Activated naive CD4-positive, alpha-beta T cell treated with anti-CD3 and anti-CD28 coated beads for 36 hours (primary cell): Measurements from ENCODE around the gene UTS2B. TPM values are rescaled to one million over a fixed set of nuclear protein-coding genes. Genes with fewer than 3 reads are reported as not detected.

Experiments
- CTCF ChIA-PET: fragments of 350-600 bp; sonication (Branson Sonifier 250); formaldehyde crosslinking; loops from one replicate; lab custom pipeline; 2021; ENCODE audit warnings: antibody characterized with exemption; lab: Charles Lee
- DNase-seq: peaks from one replicate; pipeline ENCODE4 v3.0.0-alpha.2; 2020
- H3K27ac Mint-ChIP-seq: one replicate; pipeline ENCODE4 v1.8.0; 2021; ENCODE audit warnings: mild to moderate bottlenecking, mixed read lengths
- H3K27me3 Mint-ChIP-seq: one replicate; pipeline ENCODE4 v1.8.0; 2021; ENCODE audit warnings: low read depth, mixed read lengths
- H3K36me3 Mint-ChIP-seq: one replicate; pipeline ENCODE4 v1.8.0; 2021; ENCODE audit warnings: low read depth, mixed read lengths
- H3K4me1 Mint-ChIP-seq: one replicate; pipeline ENCODE4 v1.8.0; 2021; ENCODE audit warnings: low read depth, mixed read lengths
- H3K4me3 Mint-ChIP-seq: one replicate; pipeline ENCODE4 v1.8.0; 2021; ENCODE audit warnings: mild to moderate bottlenecking, moderate library complexity, mixed read lengths
- H3K9me3 Mint-ChIP-seq: one replicate; pipeline ENCODE4 v1.8.0; 2021; ENCODE audit warnings: mixed read lengths
- intact Hi-C: fragments of 100-400 bp; cut with micrococcal nuclease; formaldehyde crosslinking; loops from one replicate; pipeline ENCODE4 v1.15.1; 2023
- total RNA-seq, 2 experiments: library from RNA; stranded (reverse); gene quantifications; one replicate each; pipeline ENCODE4 v1.2.3, GENCODE V29; 2021

UTS2B gene
- total RNA-seq, 2 experiments from 2014 or later, result not detected

DNA sequence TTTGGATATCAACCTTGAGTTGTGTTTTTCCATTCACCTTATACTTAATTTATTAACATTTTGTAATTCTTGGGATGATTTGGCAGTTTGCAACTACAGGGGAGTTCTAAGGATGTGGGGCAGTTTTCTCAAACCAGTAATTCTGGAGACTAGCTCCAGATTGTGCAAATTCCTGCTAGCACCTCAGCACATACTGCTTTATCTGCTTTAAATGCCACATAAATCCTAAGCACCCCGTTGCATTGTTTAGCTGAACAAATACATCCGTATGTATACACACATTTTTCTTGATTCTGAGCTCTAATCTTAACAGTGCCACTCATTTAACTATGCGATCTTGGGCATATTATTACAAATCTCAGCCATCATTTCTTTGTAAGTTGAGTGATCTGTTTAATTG lies 16.9 kb upstream of the UTS2B start:
- H3K36me3 Mint-ChIP-seq, result no peaks in the 10 kb centered on the region
- CTCF ChIA-PET, result no interaction called here
- H3K9me3 Mint-ChIP-seq, result peaks cover 4% of the 10 kb centered on the region
- no peak overlapping the region for H3K27ac Mint-ChIP-seq
- H3K4me1 Mint-ChIP-seq, result no peaks in the 10 kb centered on the region
- no peak overlapping the region for H3K4me3 Mint-ChIP-seq
- DNase-seq, result no peak
- no peaks in the 10 kb centered on the region for H3K27me3 Mint-ChIP-seq
- intact Hi-C loops, result no loop called here

DNA sequence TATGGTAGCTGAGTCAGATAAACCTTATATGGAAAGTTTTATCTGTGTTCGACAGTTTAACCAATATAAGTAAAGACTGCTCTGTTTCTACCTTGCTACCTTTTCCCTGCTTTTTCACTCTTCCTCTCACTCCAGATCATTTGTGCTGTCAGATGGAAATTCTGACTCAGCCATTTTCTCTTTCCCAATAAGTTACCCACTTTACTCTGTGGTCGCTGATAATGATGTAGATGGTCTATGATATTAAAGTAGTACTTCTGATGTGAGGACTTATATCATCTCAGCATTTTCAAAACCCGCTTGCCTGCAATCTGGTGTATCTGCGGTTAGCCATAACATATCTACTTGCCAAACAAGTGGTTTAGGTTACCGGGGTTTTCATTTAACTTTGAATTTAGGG lies 15.0 kb upstream of the UTS2B start:
- H3K36me3 Mint-ChIP-seq, result no peaks in the 10 kb centered on the region
- H3K9me3 Mint-ChIP-seq, result peaks cover 4% of the 10 kb centered on the region
- no peak overlapping the region for H3K27ac Mint-ChIP-seq
- no peak overlapping the region for H3K4me3 Mint-ChIP-seq
- CTCF ChIA-PET, result no interaction called here
- DNase-seq, result no peak
- no peaks in the 10 kb centered on the region for H3K27me3 Mint-ChIP-seq
- no peaks in the 10 kb centered on the region for H3K4me1 Mint-ChIP-seq
- intact Hi-C loops, result no loop called here

DNA sequence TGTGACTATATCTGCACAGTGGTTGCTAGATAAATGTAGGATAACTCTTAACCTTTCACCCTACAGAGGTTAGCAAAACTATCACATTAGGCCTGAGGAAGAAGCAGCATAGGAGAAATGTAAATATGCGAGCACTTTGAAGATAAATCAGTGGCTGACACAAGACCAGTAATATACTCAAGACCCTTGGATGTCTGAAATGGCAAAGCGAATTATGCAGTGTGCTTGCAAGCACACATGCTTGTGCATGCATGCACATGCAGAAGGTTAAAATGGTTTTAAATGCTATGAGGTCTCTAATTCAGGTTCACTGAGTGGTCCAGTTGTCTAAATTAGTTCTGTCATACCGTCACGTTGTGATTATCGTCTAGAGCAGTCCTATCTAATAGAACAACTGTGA lies 13.6 kb upstream of the UTS2B start:
- Mint-ChIP-seq H3K27ac (no peak overlapping the region), H3K4me1 (no peaks in the 10 kb centered on the region), H3K4me3 (no peak overlapping the region), H3K36me3 (no peaks in the 10 kb centered on the region), H3K9me3 (peaks cover 4% of the 10 kb centered on the region), H3K27me3 (no peaks in the 10 kb centered on the region)
- DNase-seq, result no peak
- intact Hi-C loops, result loop anchor here (2.0 kb wide), 1 partner anchor 13 kb away; no protein-coding TSS in a partner anchor
- CTCF ChIA-PET, result no interaction called here

DNA sequence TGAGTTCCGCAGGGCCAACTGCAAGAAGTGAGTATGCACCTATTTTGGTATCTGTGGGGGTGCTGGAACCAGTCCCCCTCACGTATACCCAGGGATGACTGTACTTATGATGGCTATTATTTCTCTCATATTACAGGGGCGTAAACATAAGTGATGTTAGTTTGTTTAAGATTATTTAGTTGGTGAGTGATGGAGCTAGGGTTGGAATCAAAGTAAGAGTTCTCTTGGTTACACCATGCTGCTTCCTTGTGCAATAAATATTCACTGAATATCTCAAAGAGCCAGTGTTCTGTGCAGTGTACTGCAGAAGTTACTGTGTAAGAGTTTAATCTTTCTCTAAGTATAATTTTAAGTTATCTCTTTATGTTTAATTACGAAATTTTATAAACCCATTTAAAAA lies 12.8 kb upstream of the UTS2B start:
- CTCF ChIA-PET, result no interaction called here
- peaks cover 4% of the 10 kb centered on the region for H3K9me3 Mint-ChIP-seq

DNA sequence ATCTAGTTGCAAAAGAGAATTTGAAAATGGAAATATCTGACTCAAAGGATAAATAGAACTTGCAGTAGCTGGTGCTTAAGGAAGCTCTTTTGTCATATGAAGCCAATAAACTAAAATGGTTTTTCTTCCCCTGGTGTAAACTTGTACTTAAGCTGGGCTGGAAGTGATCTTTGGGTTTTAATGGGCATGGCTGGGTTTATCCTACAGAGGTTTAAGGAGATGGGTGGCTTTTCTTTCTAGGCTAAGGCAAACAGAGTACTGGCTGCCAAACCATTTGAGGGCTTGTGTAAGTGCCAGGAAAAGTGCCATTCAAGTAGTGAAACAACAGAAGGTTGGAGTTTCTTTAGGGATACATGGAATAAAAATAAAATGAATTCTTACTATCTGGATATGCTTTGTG lies 12.1 kb upstream of the UTS2B start:
- intact Hi-C loops, result loop anchor here (2.0 kb wide), 1 partner anchor 14 kb away; no protein-coding TSS in a partner anchor
- H3K4me1 Mint-ChIP-seq, result peaks cover 4% of the 10 kb centered on the region
- no peak overlapping the region for H3K4me3 Mint-ChIP-seq
- H3K27ac Mint-ChIP-seq, result no peak overlapping the region
- DNase-seq, result no peak
- no peaks in the 10 kb centered on the region for H3K36me3 Mint-ChIP-seq
- CTCF ChIA-PET, result no interaction called here
- H3K9me3 Mint-ChIP-seq, result peaks cover 4% of the 10 kb centered on the region
- H3K27me3 Mint-ChIP-seq, result no peaks in the 10 kb centered on the region

More for the DNA sequence above, 12.8 kb upstream of the UTS2B start:
- peaks cover 2% of the 10 kb centered on the region for H3K4me1 Mint-ChIP-seq
- no peaks in the 10 kb centered on the region for H3K27me3 Mint-ChIP-seq
- DNase-seq, result no peak
- H3K36me3 Mint-ChIP-seq, result no peaks in the 10 kb centered on the region
- no peak overlapping the region for H3K4me3 Mint-ChIP-seq
- no peak overlapping the region for H3K27ac Mint-ChIP-seq
- intact Hi-C loops, result loop anchor here (2.0 kb wide), 1 partner anchor 14 kb away; no protein-coding TSS in a partner anchor

DNA sequence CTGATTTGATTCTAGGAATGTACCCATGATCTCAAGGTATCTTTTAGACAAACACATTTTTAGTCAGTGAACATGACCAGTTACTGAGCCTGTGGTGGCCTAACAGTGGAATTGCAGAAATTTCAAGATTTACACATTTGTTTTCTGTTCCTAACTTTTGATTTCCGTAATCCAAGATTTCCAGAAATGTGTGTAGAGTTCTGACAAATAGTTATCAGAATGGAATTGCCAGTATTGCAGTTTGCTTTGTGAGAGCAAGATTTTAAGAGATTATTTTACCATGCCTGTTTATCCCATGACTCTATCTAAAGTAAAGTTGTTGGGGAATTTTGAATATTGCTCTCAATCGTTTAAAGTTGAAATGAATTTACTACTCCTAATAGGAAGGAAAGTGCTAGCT lies 11.7 kb upstream of the UTS2B start:
- intact Hi-C loops, result loop anchor here (2.0 kb wide), 1 partner anchor 15 kb away; no protein-coding TSS in a partner anchor
- CTCF ChIA-PET, result no interaction called here
- Mint-ChIP-seq H3K4me3 (no peak overlapping the region), H3K36me3 (no peaks in the 10 kb centered on the region), H3K9me3 (peaks cover 4% of the 10 kb centered on the region), H3K27ac (no peak overlapping the region), H3K27me3 (no peaks in the 10 kb centered on the region), H3K4me1 (peaks cover 4% of the 10 kb centered on the region)
- no peak for DNase-seq

DNA sequence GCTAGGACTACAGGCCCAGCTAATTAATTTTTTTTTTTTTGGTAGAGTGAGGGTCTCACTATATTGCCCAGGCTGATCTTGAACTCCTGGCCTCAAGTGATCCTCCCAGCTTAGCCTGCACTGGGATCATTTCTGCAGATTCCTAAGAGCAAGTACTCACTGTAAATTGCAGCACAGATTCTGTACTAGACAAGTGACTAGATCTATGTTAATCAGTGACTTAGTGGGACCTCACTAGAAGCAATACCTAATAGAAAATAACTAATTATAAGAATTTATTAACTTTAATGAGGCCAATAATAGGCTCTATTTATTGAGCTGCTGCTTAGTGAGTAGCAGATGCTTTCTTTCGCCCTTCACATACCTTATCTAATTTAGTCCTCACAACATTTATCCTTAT lies 10.6 kb upstream of the UTS2B start:
- intact Hi-C loops, result no loop called here
- Mint-ChIP-seq H3K27ac (no peak overlapping the region), H3K36me3 (no peaks in the 10 kb centered on the region), H3K27me3 (no peaks in the 10 kb centered on the region), H3K4me1 (peaks cover 4% of the 10 kb centered on the region), H3K4me3 (no peak overlapping the region), H3K9me3 (peaks cover 4% of the 10 kb centered on the region)
- DNase-seq, result no peak
- CTCF ChIA-PET, result no interaction called here

DNA sequence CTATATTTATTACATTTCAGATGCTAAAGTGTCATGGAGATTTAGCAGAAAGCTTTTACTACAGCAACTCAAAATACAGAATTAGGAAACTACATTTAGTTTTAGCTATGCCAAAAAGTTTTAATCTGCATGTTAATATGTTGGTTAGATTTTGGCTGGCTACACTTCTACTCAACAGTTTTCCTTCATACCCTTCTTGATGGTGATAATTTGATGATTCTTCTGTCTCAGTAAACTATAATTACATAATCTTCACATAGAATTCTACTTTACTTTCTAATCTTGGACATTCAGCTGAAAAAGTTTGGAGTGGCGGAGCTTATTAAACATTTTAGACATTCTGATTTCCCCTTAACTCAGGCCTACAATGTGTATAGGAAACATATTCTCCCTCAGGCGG lies 10.0 kb upstream of the UTS2B start:
- H3K4me3 Mint-ChIP-seq, result no peak overlapping the region
- CTCF ChIA-PET, result no interaction called here
- intact Hi-C loops, result no loop called here
- peaks cover 4% of the 10 kb centered on the region for H3K9me3 Mint-ChIP-seq
- H3K27ac Mint-ChIP-seq, result no peak overlapping the region
- peaks cover 4% of the 10 kb centered on the region for H3K4me1 Mint-ChIP-seq
- H3K27me3 Mint-ChIP-seq, result no peaks in the 10 kb centered on the region
- DNase-seq, result no peak
- H3K36me3 Mint-ChIP-seq, result no peaks in the 10 kb centered on the region

DNA sequence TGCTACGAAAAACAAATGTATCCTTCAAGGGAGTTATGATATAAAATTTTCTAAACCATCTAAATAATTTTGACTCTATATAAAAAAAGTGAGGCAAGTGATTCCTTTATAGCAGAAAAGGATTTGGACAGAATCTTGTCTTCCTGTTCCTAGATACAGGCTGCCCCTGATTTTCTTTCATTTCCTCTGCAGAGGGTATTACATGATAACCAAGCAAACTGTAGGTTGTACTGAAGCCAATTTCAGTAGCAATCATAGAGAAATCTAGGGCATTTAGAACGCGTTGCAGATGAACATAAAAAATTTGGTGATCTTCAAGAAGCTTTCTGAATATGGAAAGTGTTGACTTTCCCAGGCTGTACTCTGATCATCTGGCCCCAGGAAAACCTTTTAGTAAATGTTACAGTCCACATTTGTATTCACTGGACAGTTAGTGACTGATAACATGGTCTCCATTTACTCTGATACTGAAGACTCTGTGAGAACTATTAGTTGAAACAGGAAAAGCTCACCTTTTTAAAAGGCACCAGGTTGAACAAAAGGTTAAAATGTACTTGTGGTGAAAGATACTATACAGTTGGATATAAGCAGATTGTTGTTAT lies 9.1 kb upstream of the UTS2B start:
- CTCF ChIA-PET, result no interaction called here
- intact Hi-C loops, result no loop called here
- Mint-ChIP-seq H3K27ac (no peak overlapping the region), H3K36me3 (no peaks in the 10 kb centered on the region), H3K27me3 (no peaks in the 10 kb centered on the region), H3K4me3 (no peak overlapping the region), H3K9me3 (peaks cover 2% of the 10 kb centered on the region), H3K4me1 (peaks cover 4% of the 10 kb centered on the region)
- no peak for DNase-seq

DNA sequence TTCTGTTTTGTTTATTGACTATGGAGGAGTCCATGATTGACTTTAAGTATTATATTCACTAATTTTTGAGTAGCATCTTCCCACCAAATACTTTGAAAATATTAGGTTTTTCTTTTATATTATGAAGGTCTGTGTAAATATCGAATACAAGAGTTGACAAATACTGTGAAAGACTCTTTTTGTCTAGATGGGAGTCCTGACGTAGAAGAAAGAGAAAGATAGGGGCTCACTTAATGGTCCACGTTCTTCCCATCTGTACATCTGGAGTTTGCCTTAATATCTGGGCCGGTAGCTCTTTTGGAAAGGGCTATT lies 7.8 kb upstream of the UTS2B start:
- intact Hi-C loops, result no loop called here
- H3K9me3 Mint-ChIP-seq, result peaks cover 2% of the 10 kb centered on the region
- no peak overlapping the region for H3K27ac Mint-ChIP-seq
- no peak for DNase-seq
- H3K4me1 Mint-ChIP-seq, result peaks cover 4% of the 10 kb centered on the region
- CTCF ChIA-PET, result no interaction called here
- no peaks in the 10 kb centered on the region for H3K27me3 Mint-ChIP-seq
- H3K4me3 Mint-ChIP-seq, result no peak overlapping the region
- H3K36me3 Mint-ChIP-seq, result no peaks in the 10 kb centered on the region

DNA sequence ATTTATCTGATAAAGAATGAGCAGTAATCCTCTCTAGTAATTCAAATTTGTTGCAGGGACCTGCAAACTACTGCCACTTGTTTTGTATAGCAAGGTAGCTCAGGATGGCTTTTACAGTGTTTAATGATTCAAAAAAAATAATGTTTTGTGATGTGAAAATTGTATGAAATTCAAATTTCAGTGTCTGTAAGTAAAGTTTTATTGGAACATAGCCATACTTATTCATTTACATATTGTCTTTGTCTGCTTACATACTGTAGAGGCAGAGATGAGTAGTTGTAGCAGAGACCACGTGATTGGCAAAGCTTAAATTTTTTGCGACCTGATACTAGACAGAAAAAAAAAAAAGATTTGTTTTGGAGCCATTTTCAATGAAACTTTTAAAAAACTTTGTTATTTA lies 6.5 kb upstream of the UTS2B start:
- CTCF ChIA-PET, result interaction anchor here (0.5 kb wide), 1 partner anchor 29 kb away, joined by 3 read pairs; no protein-coding TSS in a partner anchor
- peaks cover 4% of the 10 kb centered on the region for H3K27me3 Mint-ChIP-seq
- peaks cover 4% of the 10 kb centered on the region for H3K4me1 Mint-ChIP-seq
- H3K4me3 Mint-ChIP-seq, result no peak overlapping the region
- no peaks in the 10 kb centered on the region for H3K36me3 Mint-ChIP-seq
- no peak overlapping the region for H3K27ac Mint-ChIP-seq
- no peak for DNase-seq
- no peaks in the 10 kb centered on the region for H3K9me3 Mint-ChIP-seq
- intact Hi-C loops, result no loop called here

DNA sequence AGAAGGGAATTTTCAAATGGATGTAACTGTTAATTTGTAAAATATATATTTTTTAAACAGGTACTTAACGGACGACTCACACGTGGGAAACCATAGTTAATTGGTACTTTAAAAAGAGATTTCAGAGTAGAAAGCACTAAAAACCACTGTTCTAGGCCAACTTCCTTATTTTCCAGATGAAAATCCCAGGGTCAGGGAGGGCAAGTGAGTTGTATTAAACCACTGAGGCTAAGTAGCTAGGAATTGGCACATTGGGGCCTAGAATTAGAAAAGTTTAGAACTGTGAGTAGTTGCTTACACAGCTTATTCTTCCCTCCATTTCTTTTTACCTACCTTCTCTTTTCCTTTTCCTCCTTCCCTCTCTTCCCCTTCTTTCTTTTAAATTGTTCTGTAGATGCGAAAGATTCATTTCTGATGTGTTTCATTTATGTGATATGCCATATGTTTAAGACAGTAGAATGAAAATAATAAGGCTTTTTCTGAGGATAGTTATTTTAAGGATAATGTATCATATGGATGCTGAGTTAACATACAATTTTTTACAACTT lies 4.1 kb upstream of the UTS2B start:
- H3K27ac Mint-ChIP-seq, result no peak overlapping the region
- no peak overlapping the region for H3K4me3 Mint-ChIP-seq
- no peak for DNase-seq
- no peaks in the 10 kb centered on the region for H3K36me3 Mint-ChIP-seq
- H3K27me3 Mint-ChIP-seq, result peaks cover 19% of the 10 kb centered on the region
- CTCF ChIA-PET, result no interaction called here
- H3K9me3 Mint-ChIP-seq, result no peaks in the 10 kb centered on the region
- peaks cover 4% of the 10 kb centered on the region for H3K4me1 Mint-ChIP-seq
- intact Hi-C loops, result no loop called here

DNA sequence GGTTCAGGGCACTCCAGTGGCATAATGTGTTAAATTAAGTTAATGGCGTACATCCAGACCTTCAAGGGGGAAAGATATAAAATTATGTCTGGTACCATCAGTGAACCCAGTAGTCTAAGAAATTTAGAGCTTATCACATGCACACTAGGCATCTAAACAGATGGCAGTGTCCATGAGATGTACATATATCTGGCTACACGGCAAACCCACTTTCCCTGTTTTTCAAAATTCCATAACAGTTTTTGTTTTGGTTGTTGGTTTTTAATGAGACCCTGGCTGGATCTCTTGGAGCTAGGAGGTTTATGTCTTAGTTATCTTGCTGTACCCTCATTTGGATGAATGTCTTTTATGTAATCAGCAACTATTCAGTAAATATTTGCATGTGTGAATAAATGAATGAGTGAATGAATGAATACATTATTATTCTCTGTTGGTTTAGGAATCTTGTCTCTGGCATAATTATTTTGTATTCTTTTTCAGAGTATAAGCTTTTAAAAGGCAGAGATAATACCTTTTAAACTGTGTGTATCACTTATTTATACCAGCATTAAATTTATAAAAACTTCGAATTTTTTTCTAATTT lies 3.1 kb upstream of the UTS2B start:
- CTCF ChIA-PET, result no interaction called here
- no peak for DNase-seq
- H3K36me3 Mint-ChIP-seq, result peaks cover 1% of the 10 kb centered on the region
- no peak overlapping the region for H3K4me3 Mint-ChIP-seq
- intact Hi-C loops, result no loop called here
- H3K27ac Mint-ChIP-seq, result no peak overlapping the region
- H3K9me3 Mint-ChIP-seq, result no peaks in the 10 kb centered on the region
- peaks cover 24% of the 10 kb centered on the region for H3K27me3 Mint-ChIP-seq
- peaks cover 9% of the 10 kb centered on the region for H3K4me1 Mint-ChIP-seq
